ENCODE results near the gene ZNF385A. TPM values are rescaled to one million over a fixed set of nuclear protein-coding genes. Genes with fewer than 3 reads are reported as not detected.

The ZNF385A gene
- total and polyA plus RNA-seq, 4 donors = 2.5 to 4.0 (median 2.8) TPM

DNA sequence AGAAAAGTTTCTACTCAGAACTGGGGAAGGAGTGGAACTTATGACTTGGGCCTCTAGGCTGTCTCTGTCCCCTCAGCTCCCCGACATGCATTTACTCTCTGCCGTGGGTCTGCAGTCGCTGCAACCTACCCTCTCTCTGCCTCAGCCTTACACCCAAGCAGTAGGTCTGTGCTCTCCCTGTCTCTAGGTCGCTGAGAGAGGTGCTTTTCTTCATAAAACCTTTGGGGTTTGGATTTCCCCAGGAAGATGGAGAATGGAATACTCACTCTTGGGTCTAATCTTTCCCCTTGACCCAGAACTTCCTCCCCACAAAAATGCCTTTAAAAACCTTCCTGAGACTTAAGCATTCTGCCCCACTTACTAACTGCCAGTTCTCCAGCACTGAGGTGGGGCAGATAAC, 33.2 kb downstream of the ZNF385A start:
- peaks cover 6 to 32% (median 22%) of the 10 kb centered on the region in 4 donors for H3K4me1 ChIP-seq (ENCODE audit: control insufficient read depth in 4 of 4, insufficient read depth in 4 of 4, low read length in 3 of 4)
- 87% methylated on average over 4 of the region's 4 CpGs for WGBS
- no peak for DNase-seq (ENCODE audit: low spot score)
- no peak overlapping the region for H3K27ac ChIP-seq (ENCODE audit: low read depth in 1 of 2, low read length in 2 of 2)
- no peaks in the 10 kb centered on the region for H3K9me3 ChIP-seq (ENCODE audit: control insufficient read depth in 4 of 4, low read length in 3 of 4)
- no peaks in the 10 kb centered on the region for H3K27me3 ChIP-seq (ENCODE audit: control insufficient read depth in 4 of 4, insufficient read depth in 4 of 4, low read length in 3 of 4)
- H3K4me3 ChIP-seq (ENCODE audit: low read depth in 1 of 3, low read length in 3 of 3) = no peak overlapping the region
- H3K36me3 ChIP-seq (ENCODE audit: control insufficient read depth in 4 of 4, insufficient read depth in 3 of 4, low read depth in 1 of 4, low read length in 3 of 4) = peaks cover 10 to 42% (median 38%) of the 10 kb centered on the region in 4 donors
- TF ChIP-seq, protein P1, sequence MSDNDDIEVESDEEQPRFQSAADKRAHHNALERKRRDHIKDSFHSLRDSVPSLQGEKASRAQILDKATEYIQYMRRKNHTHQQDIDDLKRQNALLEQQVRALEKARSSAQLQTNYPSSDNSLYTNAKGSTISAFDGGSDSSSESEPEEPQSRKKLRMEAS (IDR thresholded peaks at IDR 0.05) = no peak
- no peak for TF ChIP-seq FOXA2 (IDR thresholded peaks at IDR 0.05)
- H3K9ac ChIP-seq (ENCODE audit: low read depth in 1 of 2, low read length in 2 of 2) = no peak overlapping the region

- Histone ChIP-seq H3K27me3 (ENCODE audit: control insufficient read depth in 4 of 4, insufficient read depth in 4 of 4, low read length in 3 of 4) (no peaks in the 10 kb centered on the region), H3K9ac (ENCODE audit: low read depth in 1 of 2, low read length in 2 of 2) (no peak overlapping the region), H3K36me3 (ENCODE audit: control insufficient read depth in 4 of 4, insufficient read depth in 3 of 4, low read depth in 1 of 4, low read length in 3 of 4) (peaks cover 12 to 47% (median 40%) of the 10 kb centered on the region in 4 donors), H3K4me3 (ENCODE audit: low read depth in 1 of 3, low read length in 3 of 3) (no peak overlapping the region), H3K9me3 (ENCODE audit: control insufficient read depth in 4 of 4, low read length in 3 of 4) (no peaks in the 10 kb centered on the region), H3K4me1 (ENCODE audit: control insufficient read depth in 4 of 4, insufficient read depth in 4 of 4, low read length in 3 of 4) (peaks cover 6 to 30% (median 22%) of the 10 kb centered on the region in 4 donors), H3K27ac (ENCODE audit: low read depth in 1 of 2, low read length in 2 of 2) (no peak overlapping the region)
- WGBS = 71% methylated on average over 3 of the region's 3 CpGs
- TF ChIP-seq YY1 (IDR thresholded peaks at IDR 0.05) = no peak
- no peak for TF ChIP-seq RXRA (IDR thresholded peaks at IDR 0.05)
- no peak for TF ChIP-seq FOXA1 (IDR thresholded peaks at IDR 0.05)
- TF ChIP-seq HNF4A (conservative IDR thresholded peaks at IDR 0.05) = no peak
- TF ChIP-seq ATF3 (IDR thresholded peaks at IDR 0.05) = no peak
- TF ChIP-seq JUND (IDR thresholded peaks at IDR 0.05) = no peak
- no peak for TF ChIP-seq EGR1 (IDR thresholded peaks at IDR 0.05; ENCODE audit: low read depth in 2 of 2)
- no peak for TF ChIP-seq TAF1 (conservative IDR thresholded peaks at IDR 0.05)
- TF ChIP-seq, protein P2, sequence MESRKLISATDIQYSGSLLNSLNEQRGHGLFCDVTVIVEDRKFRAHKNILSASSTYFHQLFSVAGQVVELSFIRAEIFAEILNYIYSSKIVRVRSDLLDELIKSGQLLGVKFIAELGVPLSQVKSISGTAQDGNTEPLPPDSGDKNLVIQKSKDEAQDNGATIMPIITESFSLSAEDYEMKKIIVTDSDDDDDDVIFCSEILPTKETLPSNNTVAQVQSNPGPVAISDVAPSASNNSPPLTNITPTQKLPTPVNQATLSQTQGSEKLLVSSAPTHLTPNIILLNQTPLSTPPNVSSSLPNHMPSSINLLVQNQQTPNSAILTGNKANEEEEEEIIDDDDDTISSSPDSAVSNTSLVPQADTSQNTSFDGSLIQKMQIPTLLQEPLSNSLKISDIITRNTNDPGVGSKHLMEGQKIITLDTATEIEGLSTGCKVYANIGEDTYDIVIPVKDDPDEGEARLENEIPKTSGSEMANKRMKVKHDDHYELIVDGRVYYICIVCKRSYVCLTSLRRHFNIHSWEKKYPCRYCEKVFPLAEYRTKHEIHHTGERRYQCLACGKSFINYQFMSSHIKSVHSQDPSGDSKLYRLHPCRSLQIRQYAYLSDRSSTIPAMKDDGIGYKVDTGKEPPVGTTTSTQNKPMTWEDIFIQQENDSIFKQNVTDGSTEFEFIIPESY (IDR thresholded peaks at IDR 0.05) = no peak
- DNase-seq (ENCODE audit: low spot score) = no peak
Measured at GRCh38 chr12:54350743-54351142, 33.8 kb downstream of the ZNF385A start.

- no peaks in the 10 kb centered on the region for H3K27me3 ChIP-seq (ENCODE audit: control insufficient read depth in 4 of 4, insufficient read depth in 4 of 4, low read length in 3 of 4)
- peaks cover 15 to 56% (median 46%) of the 10 kb centered on the region in 4 donors for H3K36me3 ChIP-seq (ENCODE audit: control insufficient read depth in 4 of 4, insufficient read depth in 3 of 4, low read depth in 1 of 4, low read length in 3 of 4)
- no peak overlapping the region for H3K27ac ChIP-seq (ENCODE audit: low read depth in 1 of 2, low read length in 2 of 2)
- no peak for DNase-seq (ENCODE audit: low spot score)
- no peak overlapping the region for H3K9ac ChIP-seq (ENCODE audit: low read depth in 1 of 2, low read length in 2 of 2)
- H3K9me3 ChIP-seq (ENCODE audit: control insufficient read depth in 4 of 4, low read length in 3 of 4) = no peaks in the 10 kb centered on the region
- peaks cover 6 to 29% (median 20%) of the 10 kb centered on the region in 4 donors for H3K4me1 ChIP-seq (ENCODE audit: control insufficient read depth in 4 of 4, insufficient read depth in 4 of 4, low read length in 3 of 4)
- H3K4me3 ChIP-seq (ENCODE audit: low read depth in 1 of 3, low read length in 3 of 3) = no peak overlapping the region
- TF ChIP-seq YY1 (IDR thresholded peaks at IDR 0.05) (no peak), RAD21 (IDR thresholded peaks at IDR 0.05) (no peak), GABPA (IDR thresholded peaks at IDR 0.05 in 1 of 2, conservative IDR thresholded peaks at IDR 0.05 in 1 of 2) (no peak), HNF4A (conservative IDR thresholded peaks at IDR 0.05) (no peak), SP1 (IDR thresholded peaks at IDR 0.05) (no peak), ATF3 (IDR thresholded peaks at IDR 0.05) (no peak), NR2F2 (IDR thresholded peaks at IDR 0.05) (no peak), REST (IDR thresholded peaks at IDR 0.05) (no peak), JUND (IDR thresholded peaks at IDR 0.05) (no peak), TAF1 (conservative IDR thresholded peaks at IDR 0.05) (no peak), EGR1 (IDR thresholded peaks at IDR 0.05; ENCODE audit: low read depth in 2 of 2) (no peak), FOXA1 (IDR thresholded peaks at IDR 0.05) (no peak), HNF4G (IDR thresholded peaks at IDR 0.05) (no peak), RXRA (IDR thresholded peaks at IDR 0.05) (no peak), CTCF (IDR thresholded peaks at IDR 0.05; ENCODE audit: low read depth, low read length, missing input control) (no peak), FOXA2 (IDR thresholded peaks at IDR 0.05) (no peak)
- TF ChIP-seq, protein P1 (IDR thresholded peaks at IDR 0.05) = no peak
Measured at GRCh38 chr12:54349679-54350078, 34.9 kb downstream of the ZNF385A start.
